Vagina (tissue), 2 donors: Measurements from ENCODE around the gene IFNE. TPM values are rescaled to one million over a fixed set of nuclear protein-coding genes. Genes with fewer than 3 reads are reported as not detected.

Source experiments
- DNase-seq, 2 donors: peaks; one replicate each; pipeline ENCODE4 v3.0.0-alpha.2; 2017; ENCODE audit errors: extremely low spot score in 2 of 2
- H3K27ac ChIP-seq: fragments of 200-600 bp; sonication (generic); one replicate; pipeline ENCODE4 v1.5.1; 2019
- H3K27me3 ChIP-seq: fragments of 200-600 bp; sonication (generic); one replicate; pipeline ENCODE4 v1.5.1; 2019
- H3K36me3 ChIP-seq, 2 donors: fragments of 200-600 bp; sonication (generic); one replicate each; pipeline ENCODE4 v1.5.1; 2017 to 2019
- H3K4me1 ChIP-seq: fragments of 200-600 bp; sonication (generic); one replicate; pipeline ENCODE4 v1.5.1; 2019
- H3K4me3 ChIP-seq, 2 donors: fragments of 200-600 bp; sonication (generic); 1 replicate in 1 of 2; 2 replicates in 1 of 2; pipeline ENCODE4 v1.5.1; 2016 to 2019
- H3K9me3 ChIP-seq: fragments of 200-600 bp; sonication (generic); one replicate; pipeline ENCODE4 v1.5.1; 2019
- POLR2A ChIP-seq, 2 donors: fragments of 450-650 bp; IDR thresholded peaks; one replicate each; pipeline ENCODE4 v1.6.1; 2017; ENCODE audit warnings: antibody characterized with exemption in 2 of 2, mild to moderate bottlenecking in 2 of 2, moderate library complexity in 2 of 2
- POLR2AphosphoS5 ChIP-seq, 2 donors: sonication (generic); formaldehyde crosslinking; IDR thresholded peaks; one replicate each; pipeline ENCODE4 v1.9.0; 2017; ENCODE audit warnings: antibody characterized with exemption in 2 of 2, mild to moderate bottlenecking in 2 of 2, low read depth in 1 of 2; ENCODE audit not compliant: insufficient read depth in 1 of 2
- intact Hi-C: fragments of 100-400 bp; cut with DNase I; formaldehyde crosslinking; loops from one replicate; pipeline ENCODE4 v1.15.1; 2023
- total RNA-seq: library from RNA; depleted of rRNA; stranded (reverse); fragments of >200 nt; gene quantifications from one replicate; pipeline ENCODE4 v1.2.3, GENCODE V29; 2016
- TF ChIP-seq, protein P1 (sequence below), 3 experiments: fragments of 450-650 bp in 2 of 3; fragments of 200-600 bp in 1 of 3; sonication (generic) in 1 of 3; IDR thresholded peaks; one replicate each; pipeline ENCODE4 v1.5.1; 2017 to 2019; ENCODE audit warnings: antibody characterized with exemption in 3 of 3, mild to moderate bottlenecking in 2 of 3, moderate library complexity in 2 of 3

IFNE gene
- total RNA-seq, 1 donor from 2014 or later, result 3.2 TPM

DNA sequence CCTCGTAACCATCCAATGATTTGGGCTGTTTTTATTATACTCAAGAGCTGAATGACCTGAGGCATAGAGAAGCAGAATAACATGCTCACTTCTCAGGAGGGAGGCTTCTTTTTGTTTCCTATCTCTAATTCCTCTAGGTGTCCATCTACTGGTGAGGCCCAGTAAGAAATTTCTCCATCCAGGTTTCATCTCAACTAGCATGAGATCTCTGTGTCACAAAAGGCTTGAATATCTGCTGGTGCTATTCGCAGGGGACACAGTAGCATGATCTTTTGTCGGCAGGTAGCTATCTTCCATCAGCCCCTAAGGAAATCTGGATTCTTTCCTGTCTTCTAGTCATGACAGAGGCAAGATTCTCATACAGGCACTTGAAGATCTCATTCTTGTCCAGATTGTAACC lies 8.9 kb downstream of the IFNE start:
- intact Hi-C loops, result no loop called here
- no peak for DNase-seq
- Histone ChIP-seq H3K9me3 (no peaks in the 10 kb centered on the region), H3K4me1 (no peaks in the 10 kb centered on the region), H3K27me3 (no peaks in the 10 kb centered on the region), H3K36me3 (no peaks in the 10 kb centered on the region), H3K27ac (no peak overlapping the region), H3K4me3 (no peak overlapping the region)
- no peak for TF ChIP-seq POLR2A (IDR thresholded peaks at IDR 0.05)
- TF ChIP-seq, protein P1, sequence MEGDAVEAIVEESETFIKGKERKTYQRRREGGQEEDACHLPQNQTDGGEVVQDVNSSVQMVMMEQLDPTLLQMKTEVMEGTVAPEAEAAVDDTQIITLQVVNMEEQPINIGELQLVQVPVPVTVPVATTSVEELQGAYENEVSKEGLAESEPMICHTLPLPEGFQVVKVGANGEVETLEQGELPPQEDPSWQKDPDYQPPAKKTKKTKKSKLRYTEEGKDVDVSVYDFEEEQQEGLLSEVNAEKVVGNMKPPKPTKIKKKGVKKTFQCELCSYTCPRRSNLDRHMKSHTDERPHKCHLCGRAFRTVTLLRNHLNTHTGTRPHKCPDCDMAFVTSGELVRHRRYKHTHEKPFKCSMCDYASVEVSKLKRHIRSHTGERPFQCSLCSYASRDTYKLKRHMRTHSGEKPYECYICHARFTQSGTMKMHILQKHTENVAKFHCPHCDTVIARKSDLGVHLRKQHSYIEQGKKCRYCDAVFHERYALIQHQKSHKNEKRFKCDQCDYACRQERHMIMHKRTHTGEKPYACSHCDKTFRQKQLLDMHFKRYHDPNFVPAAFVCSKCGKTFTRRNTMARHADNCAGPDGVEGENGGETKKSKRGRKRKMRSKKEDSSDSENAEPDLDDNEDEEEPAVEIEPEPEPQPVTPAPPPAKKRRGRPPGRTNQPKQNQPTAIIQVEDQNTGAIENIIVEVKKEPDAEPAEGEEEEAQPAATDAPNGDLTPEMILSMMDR (IDR thresholded peaks at IDR 0.05), result no peak
- no peak for TF ChIP-seq POLR2AphosphoS5 (IDR thresholded peaks at IDR 0.05; ENCODE audit: insufficient read depth in 1 of 2, low read depth in 1 of 2)

DNA sequence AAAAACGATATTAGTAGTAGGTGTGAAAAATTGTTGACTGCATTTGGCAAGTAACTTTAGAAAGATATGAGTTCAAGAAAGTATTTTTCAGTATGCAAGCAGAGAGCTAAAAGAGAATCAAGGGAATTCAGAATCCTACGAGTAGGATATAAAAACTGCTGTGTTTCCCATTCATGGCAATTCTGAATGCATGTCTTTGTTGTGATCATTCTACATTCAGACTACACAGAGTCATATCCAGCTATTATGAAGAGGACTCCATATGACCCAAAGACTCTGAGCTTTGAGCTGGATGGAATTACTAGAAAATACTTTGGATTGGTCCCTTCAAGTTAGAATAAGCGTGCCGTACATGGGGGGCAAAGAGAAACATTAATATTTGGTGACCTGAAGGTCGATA lies 12.0 kb downstream of the IFNE start:
- Histone ChIP-seq H3K27me3 (no peaks in the 10 kb centered on the region), H3K4me1 (no peaks in the 10 kb centered on the region), H3K27ac (no peak overlapping the region), H3K4me3 (no peak overlapping the region), H3K36me3 (no peaks in the 10 kb centered on the region), H3K9me3 (no peaks in the 10 kb centered on the region)
- TF ChIP-seq POLR2AphosphoS5 (IDR thresholded peaks at IDR 0.05; ENCODE audit: insufficient read depth in 1 of 2, low read depth in 1 of 2) (no peak), POLR2A (IDR thresholded peaks at IDR 0.05) (no peak)
- TF ChIP-seq, protein P1 (IDR thresholded peaks at IDR 0.05), result no peak
- intact Hi-C loops, result no loop called here
- DNase-seq, result no peak

DNA sequence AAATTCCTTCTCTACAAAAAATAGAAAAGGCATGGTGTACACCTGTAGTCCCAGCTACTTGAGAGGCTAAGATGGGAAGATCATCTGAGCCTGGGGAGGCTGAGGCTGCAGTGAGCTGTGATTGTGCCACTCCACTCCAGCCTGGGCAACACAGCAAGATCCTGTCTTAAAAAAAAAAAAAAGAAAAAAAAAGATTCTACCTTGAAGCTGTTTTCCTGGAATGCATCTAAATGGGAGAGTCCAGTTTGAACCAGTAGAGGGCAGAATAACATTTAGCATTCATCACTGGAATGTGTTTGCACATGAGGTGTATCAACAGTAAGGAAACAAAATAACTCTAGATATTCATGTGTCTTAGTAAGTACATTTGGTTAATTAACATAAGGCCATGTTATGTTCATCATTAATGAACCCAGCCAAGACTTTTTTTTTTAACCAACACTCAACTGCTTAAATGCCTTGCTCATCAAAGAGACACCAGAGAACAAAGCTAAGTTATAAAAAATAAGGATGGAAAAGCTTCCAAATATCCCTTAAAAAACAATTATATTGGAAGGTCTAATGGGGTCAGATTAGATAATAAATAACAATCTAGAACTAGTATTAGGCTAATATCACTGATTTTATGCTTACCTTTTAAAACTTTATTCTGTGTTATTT lies 16.1 kb downstream of the IFNE start:
- TF ChIP-seq, protein P1 (IDR thresholded peaks at IDR 0.05), result peak in 2 of 3 experiments; percentile 7 to 44
- TF ChIP-seq POLR2A (IDR thresholded peaks at IDR 0.05) (no peak), POLR2AphosphoS5 (IDR thresholded peaks at IDR 0.05; ENCODE audit: insufficient read depth in 1 of 2, low read depth in 1 of 2) (no peak)
- Histone ChIP-seq H3K27me3 (no peaks in the 10 kb centered on the region), H3K27ac (no peak overlapping the region), H3K4me3 (no peak overlapping the region), H3K4me1 (no peaks in the 10 kb centered on the region), H3K9me3 (no peaks in the 10 kb centered on the region), H3K36me3 (no peaks in the 10 kb centered on the region)
- intact Hi-C loops, result no loop called here
- DNase-seq, result no peak

DNA sequence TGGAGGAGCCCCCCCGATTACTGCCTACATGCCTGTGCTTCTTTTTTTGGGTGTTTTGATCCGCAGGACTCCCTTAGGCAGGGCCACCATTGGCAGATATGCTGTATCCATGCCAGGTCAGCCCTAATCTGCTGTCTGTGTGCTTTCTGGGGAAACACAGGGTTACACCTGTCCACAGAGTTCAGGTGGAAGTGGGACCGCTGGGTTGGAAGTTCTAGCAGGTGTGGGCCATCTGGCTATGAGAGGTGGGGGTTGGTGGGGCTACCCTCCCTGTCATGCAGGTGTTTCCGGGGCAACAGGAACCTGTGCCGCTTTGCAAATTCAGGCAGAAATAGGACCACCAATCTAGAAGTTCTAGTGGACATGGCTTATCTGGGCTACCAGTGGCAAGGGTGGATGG lies 17.0 kb downstream of the IFNE start:
- H3K9me3 ChIP-seq, result no peaks in the 10 kb centered on the region
- H3K27ac ChIP-seq, result no peak overlapping the region
- no peak for DNase-seq
- no peaks in the 10 kb centered on the region for H3K4me1 ChIP-seq
- intact Hi-C loops, result no loop called here
- H3K36me3 ChIP-seq, result no peaks in the 10 kb centered on the region
- H3K27me3 ChIP-seq, result no peaks in the 10 kb centered on the region
- TF ChIP-seq POLR2A (IDR thresholded peaks at IDR 0.05), result no peak
- TF ChIP-seq POLR2AphosphoS5 (IDR thresholded peaks at IDR 0.05; ENCODE audit: insufficient read depth in 1 of 2, low read depth in 1 of 2), result no peak
- TF ChIP-seq, protein P1 (IDR thresholded peaks at IDR 0.05), result no peak
- no peak overlapping the region for H3K4me3 ChIP-seq

DNA sequence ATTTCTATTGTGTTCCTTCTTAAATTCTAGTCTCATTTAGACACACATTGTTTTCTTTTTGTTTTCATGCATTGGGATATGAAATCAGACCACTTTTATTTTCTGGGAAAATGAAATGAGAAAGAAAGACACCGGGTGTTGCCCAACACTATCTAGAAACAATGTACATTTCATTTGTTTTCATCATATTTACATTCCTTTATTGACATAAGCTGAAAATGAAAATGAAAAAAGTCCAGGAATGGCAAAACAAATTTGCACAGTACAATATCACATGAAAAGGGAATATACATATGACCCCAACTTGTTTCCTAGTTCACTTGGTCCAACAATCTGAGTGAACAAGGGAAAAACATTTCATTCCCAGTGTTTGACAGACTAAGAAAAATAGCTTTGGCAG lies 20.7 kb downstream of the IFNE start:
- TF ChIP-seq POLR2AphosphoS5 (IDR thresholded peaks at IDR 0.05; ENCODE audit: insufficient read depth in 1 of 2, low read depth in 1 of 2) (no peak), POLR2A (IDR thresholded peaks at IDR 0.05) (no peak)
- TF ChIP-seq, protein P1 (IDR thresholded peaks at IDR 0.05), result no peak
- no peaks in the 10 kb centered on the region for H3K36me3 ChIP-seq
- DNase-seq, result no peak
- no peaks in the 10 kb centered on the region for H3K4me1 ChIP-seq
- H3K9me3 ChIP-seq, result no peaks in the 10 kb centered on the region
- no peaks in the 10 kb centered on the region for H3K27me3 ChIP-seq
- H3K4me3 ChIP-seq, result no peak overlapping the region
- intact Hi-C loops, result no loop called here
- H3K27ac ChIP-seq, result no peak overlapping the region
